Left cardiac atrium (tissue), 4 donors: Measurements from ENCODE around the gene NTM. TPM values are rescaled to one million over a fixed set of nuclear protein-coding genes. Genes with fewer than 3 reads are reported as not detected.

ENCODE experiments used
- ATAC-seq, 2 donors: fragments of 200-7000 bp; cut with Tn5 transposase; one replicate each; pipeline ENCODE4 v1.9.1; 2020; ENCODE audit warnings: mild to moderate bottlenecking in 2 of 2, moderate library complexity in 2 of 2
- DNase-seq: peaks from one replicate; pipeline ENCODE4 v3.0.0-alpha.2; 2020
- intact Hi-C, 2 donors: fragments of 100-400 bp; cut with DNase I; formaldehyde crosslinking; loops; one replicate each; pipeline versions ENCODE4 v1.14.1 to v1.15.1; 2022 to 2023
- total RNA-seq, 2 donors: library from RNA; stranded (reverse); fragmentation: NEBNext Ultra II Directional; extraction: Animal tissue kit (Norgen Biotek cat#: 25700); gene quantifications; one replicate each; pipeline ENCODE4 v1.2.1, GENCODE V29; 2021
- donor health status: DM: no; HTN: yes; CAD: no.
- donor health status: DM: no; HTN: yes; CAD: no; lungs with severe emphysema.
- donor health status: DM: yes; HTN: yes; CAD: no.
- donor health status: Dilated cardiomyopathy.

Gene NTM
- total RNA-seq, 2 donors from 2014 or later, result 21.5 to 37.4 TPM

DNA sequence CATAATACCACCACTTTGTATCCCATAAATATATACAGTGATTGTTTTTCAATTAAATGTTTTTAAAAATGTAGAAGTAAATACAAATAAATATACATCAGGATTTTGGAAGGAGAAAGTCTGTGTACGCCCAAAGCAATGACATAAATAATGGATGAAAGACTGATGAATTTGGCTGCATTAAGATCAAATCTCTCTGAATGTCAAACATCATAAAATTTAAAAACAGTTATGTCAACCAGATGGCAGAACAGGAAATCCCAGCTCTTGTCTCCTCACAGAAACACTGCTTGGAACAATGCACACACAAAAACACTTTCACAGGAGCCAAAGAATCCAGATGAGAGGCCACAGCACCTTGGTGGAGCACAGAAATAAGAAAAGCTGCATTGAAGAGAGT is 332.9 kb downstream of the NTM start:
- ATAC-seq (no peak), DNase-seq (no peak)
- intact Hi-C loops, result no loop called here

DNA sequence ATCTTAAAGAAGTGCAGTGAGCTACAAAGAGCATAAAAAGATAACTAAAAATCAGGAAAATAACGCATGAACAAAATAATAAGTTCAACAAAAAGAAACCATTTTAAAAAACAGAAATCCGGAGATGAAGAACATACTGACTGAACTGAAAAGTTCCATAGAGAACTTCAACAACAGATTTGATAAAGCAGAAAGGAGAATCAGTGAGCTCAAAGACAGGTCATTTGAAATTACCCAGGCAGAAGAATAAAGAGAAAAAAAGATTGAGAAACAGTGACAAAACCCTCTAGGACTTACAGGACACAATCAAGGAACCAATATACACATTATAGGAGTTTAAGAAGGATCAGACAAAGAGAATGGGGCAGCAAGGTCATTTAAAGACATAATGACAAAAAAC is 334.3 kb downstream of the NTM start:
- no peak for DNase-seq
- intact Hi-C loops, result no loop called here
- no peak for ATAC-seq

DNA sequence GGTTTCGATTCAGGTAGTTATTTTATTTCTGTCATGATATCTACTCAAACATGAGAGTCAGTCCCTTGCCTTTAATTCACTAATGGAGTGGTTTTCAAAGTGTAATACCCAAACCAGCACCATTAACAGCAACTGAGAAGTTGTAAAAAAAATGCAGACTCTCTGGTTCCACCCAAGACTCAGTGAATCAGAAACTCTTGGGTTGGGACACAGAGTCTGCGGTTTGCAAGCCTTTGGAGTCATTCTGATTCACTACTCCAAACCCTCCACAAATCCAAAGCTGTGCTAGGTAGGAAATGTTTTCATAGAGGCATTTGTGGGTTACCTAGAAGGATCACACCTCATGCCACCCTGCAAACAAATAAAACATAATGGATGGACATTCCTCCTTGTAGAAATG is 340.1 kb downstream of the NTM start:
- no peak for DNase-seq
- ATAC-seq, result no peak
- intact Hi-C loops, result no loop called here

DNA sequence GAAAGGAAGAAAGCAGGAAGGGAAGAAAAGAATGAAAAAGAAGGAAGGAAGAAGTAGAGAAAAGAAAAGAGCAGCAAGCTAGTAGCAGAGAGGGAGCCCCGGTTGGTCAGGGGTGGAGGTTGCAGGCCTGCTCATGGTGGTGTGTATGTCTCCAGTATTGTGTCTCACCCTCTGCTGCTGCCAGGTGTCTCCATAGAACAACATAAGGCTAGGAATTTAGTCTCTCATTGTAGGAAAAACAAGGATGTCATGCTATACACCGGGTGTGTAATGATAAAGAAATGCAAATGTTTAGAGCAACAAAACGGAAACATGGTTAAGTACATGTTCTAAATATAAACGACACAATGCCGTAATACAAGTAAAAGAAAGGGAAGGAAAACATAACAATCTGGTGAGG is 342.5 kb downstream of the NTM start:
- intact Hi-C loops, result no loop called here
- no peak for DNase-seq
- no peak for ATAC-seq

DNA sequence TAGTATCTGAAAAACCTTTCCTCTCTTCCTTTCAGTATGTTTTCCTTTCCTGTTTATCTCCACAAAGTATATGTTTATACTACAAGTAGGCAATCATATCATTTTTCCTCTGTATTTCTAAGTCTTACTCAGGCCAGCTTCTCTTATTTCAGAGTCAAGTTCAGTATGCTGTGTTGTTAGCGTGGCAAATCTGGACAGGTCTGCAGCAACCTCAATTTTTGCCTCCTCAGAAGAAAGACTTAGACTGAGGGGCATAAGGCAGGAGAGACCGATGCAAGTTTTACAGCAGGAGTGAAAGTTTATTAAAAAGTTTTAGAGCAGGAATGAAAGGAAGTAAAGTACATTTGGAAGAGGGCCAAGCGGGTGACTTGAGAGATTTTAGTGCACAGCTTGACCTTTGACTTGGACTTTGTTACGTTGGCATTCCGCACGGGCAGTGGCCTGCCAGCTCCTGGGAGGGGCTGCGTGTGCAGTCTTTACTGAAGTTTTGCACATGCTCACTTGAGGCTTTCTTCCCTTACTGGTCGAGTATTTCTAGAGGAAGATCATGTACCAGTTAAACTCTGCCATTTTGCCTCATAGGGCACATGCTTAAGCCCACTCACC is 343.2 kb downstream of the NTM start:
- intact Hi-C loops, result no loop called here
- no peak for DNase-seq
- ATAC-seq, result no peak

DNA sequence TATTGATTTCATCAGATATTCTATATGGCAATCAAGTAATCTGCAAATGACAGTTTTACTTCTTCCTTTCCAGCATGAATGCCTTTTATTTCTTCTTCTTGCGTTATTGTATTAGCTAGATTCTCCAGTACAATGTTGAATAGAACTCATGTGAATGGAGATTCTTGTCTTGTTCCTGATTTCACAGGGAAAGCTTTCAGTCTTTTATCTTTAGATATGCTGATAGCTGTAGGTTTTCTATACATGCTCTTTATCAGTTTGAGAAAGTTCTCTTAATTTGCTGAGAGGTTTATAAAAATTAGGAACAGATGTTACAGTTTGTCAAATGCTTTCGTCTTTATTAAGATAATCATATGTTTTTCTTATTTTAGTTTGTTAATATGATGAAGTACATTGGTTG is 347.2 kb downstream of the NTM start:
- DNase-seq (no peak), ATAC-seq (no peak)
- intact Hi-C loops, result no loop called here

DNA sequence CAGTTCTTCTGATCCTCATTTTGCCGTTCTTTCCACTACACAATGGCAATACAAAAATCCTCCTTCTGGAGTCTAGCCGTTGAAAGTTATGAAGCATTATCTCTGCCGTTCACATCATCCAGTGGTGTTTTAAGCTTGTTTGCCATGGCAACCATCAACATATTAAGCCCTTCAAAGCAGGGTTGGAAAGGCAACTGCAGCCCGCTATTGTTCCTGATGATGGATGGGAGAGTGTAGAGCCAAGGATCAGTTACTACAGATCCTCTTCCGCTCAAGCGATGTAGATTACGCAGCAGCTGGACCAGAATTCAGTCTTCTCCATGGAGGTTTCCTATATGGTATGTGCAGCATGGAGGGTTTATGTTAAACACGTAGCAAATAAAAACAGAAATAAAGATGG is 352.7 kb downstream of the NTM start:
- ATAC-seq (no peak), DNase-seq (no peak)
- intact Hi-C loops, result no loop called here

DNA sequence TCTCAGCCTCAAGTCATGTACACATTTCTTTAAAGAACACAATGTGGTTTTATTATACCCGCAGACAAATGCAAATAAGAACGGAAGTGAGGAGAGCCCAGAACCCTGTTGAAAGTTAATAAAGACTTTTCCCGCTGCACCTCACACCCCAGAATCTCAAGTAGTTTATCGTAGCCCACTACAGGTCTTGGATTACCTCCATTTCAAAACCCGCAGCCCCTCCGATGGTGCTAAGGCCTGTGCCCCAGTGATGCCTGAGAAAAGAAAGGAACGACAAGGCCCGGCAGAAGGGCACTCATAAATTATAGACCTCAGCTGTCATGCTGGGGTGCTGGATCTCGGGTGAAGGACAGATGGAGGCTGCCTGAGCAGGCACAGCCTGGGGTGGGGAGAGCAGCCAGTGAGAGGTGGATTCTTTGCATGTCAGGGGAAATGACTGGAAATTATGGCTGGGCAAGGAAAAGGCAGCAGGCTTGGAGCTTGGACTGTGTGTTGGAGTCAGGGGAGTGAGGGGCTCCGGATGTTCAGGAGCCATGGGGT is 354.1 kb downstream of the NTM start:
- ATAC-seq, result no peak
- DNase-seq, result no peak
- intact Hi-C loops, result no loop called here

DNA sequence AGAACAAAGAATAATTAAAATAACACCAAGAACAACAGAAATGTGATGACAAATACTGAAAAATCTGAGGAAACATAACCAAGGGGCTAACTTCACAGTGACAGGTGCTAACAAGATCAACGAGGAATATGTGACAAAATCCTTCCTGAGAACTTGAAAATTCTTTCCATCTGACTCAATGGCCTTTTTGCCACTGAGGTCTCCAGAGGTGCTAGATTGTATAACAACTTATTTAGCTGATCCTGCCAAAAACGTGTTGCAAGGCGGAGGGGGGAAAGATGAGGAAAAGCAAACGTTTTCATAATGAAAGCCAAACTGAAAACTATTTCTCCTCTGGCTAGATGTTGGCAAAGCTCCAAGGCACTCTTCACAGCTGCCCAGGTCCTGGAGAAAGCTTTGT is 364.5 kb downstream of the NTM start:
- intact Hi-C loops, result no loop called here

DNA sequence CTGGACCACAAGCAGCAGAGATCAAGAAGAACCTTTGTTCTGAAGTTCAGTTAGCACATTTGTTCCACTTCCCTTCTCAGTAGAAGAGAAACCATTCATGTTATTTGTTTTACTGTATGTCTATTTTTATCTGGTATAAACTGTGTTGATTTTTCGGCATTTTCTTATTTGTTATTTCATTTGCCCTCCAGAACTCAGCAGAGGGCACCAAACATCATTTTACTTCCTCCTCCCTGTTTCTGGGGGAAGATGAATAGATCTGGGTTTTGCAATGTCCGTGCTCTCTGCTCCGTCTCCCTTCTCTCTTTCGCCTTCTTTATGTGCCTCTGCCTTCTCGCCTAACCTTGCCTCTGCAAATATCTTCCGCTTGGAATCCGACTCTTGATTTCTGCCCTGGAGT is 366.9 kb downstream of the NTM start:
- ATAC-seq, result no peak
- no peak for DNase-seq
- intact Hi-C loops, result no loop called here

More for the DNA sequence above, 364.5 kb downstream of the NTM start:
- ATAC-seq, result no peak
- DNase-seq, result no peak

DNA sequence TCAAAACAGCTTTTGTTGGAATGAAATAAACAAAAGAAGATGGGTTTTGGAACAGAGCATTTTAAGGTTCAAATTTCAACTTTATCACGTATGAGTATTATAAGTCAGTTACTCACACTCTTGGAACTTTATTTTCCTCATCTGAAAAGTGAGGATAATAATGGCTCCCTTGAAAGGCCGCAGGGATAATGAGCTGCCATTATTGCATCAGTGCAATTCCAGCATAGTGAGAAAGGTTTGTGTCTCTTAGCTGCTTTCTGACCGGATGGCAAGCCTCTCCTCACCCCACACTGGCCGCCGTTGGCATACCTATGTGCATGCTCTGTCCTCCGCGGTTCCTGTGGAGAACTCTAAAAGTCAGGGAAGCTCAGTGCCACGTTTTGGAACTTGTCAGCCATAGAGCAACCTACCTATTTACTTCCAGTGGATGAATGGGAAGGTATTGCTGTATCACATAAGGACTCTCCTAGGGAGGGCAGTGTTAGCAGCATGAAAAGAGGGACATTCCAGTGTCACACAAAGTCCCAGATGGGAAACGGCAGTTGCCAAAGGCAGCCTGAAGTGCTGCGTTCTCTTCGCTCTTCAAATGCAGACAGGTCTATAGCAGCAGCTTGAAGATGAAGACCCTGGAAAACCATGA is 368.9 kb downstream of the NTM start:
- ATAC-seq, result no peak
- intact Hi-C loops, result no loop called here

DNA sequence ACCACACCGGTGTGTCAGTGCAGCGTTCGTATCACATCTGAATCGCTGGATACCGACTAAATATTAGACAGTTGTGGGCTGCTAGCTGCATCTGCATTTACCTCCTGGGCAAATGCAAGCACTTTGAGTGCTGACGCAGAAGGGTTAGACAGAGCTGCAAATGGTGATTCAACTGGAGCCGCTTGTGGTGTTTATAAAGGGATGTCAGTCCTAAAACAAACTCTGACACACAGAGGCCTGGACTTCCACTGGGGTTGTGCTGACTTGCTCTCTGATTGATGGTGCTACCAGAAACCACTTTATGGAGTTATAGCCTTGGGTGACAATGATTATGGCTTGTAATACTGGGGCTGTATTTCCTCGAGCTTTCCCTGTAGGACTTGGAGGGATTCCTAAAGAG is 374.4 kb downstream of the NTM start:
- DNase-seq, result no peak
- intact Hi-C loops, result loop anchor here in 1 of 2 donors (10.0 kb wide), 1 partner anchor 280 kb away; no protein-coding TSS in a partner anchor

More for the DNA sequence above, 368.9 kb downstream of the NTM start:
- no peak for DNase-seq

DNA sequence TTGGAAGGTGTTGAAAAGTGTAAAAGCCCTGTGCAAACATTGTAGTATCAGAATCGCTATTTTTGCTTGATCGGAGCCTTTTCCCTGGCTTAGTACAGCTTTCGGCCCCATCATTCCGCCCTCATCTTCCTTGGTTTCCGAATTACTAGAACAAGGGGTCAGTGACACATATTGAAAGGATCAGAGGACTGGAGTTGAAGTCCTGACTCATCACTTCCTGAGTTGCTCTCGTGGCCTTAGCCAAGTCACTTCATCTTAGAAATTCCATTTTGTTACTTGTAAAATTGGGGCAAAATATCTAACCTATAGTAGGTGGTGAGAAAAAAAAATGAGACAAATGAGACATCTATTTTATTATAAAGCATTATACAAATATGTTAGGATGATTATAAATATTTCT is 375.0 kb downstream of the NTM start:
- intact Hi-C loops, result loop anchor here in 1 of 2 donors (10.0 kb wide), 1 partner anchor 279 kb away; no protein-coding TSS in a partner anchor
- no peak for ATAC-seq
- no peak for DNase-seq

More for the DNA sequence above, 374.4 kb downstream of the NTM start:
- ATAC-seq, result no peak

DNA sequence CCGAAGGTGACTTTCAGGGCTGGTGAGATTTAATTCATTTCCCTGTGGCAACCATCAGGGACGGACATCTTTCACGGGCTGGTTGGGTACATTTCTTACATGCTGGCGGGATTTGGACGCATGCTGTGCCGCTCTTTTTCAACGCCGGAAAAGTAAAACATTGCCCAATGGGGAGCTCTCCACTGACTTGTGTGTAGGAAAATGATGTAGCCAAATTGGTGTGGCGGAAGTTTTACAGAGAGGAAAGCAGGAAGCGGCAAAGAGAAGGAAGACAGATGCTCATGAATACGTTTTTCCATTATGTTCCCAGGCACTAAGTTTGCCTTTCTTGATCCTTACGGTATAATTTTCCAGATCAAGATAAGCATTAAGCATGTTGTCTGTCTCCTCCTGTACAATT is 375.8 kb downstream of the NTM start:
- intact Hi-C loops, result loop anchor here in 1 of 2 donors (10.0 kb wide), 1 partner anchor 279 kb away; no protein-coding TSS in a partner anchor
- DNase-seq (no peak), ATAC-seq (no peak)

DNA sequence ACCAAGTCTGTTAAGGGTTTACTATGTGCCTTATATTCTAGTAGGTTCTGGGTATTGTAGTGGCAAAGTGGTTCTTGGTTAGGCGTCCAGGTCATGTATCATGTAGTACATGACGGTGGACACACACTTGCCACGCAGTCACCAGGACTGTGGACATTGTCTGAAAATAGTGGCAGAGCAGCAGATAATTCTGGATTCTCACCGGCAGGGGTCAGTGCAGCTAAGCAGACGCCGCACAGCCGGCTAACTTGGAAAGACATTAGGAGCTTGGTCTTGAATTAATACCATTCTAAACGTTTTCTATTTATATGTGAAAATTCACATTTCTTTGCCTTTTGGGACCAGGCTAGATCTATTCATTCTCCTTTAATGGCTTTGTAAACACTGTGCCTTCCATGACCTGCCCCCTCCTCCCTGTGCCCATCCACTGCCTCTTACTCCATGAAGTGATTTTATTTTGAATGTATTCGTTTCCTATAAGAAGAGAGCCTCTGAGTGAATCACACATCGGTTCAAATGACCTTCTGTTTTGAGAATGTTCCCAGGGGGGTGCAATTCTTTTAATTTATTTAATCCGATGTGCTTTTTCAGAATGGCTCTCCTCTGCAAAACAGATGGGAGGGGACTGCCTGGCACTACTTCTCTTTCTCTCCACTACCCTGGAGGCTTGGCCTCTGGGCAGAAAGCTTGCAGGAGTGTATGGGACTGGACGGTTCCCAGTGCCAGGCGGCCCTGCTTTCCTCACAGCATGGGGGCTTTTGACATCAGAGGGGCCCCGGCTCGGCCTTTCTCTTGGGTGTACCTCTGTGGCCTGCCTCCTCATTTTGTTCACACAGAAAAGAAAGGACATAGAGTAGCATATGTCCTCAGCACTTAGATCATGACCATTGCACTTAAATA is 378.0 kb downstream of the NTM start:
- DNase-seq, result peak; percentile 59
- peak; percentile 78 to 88 for ATAC-seq
- intact Hi-C loops, result loop anchor here in 1 of 2 donors (10.0 kb wide), 1 partner anchor 276 kb away; no protein-coding TSS in a partner anchor

DNA sequence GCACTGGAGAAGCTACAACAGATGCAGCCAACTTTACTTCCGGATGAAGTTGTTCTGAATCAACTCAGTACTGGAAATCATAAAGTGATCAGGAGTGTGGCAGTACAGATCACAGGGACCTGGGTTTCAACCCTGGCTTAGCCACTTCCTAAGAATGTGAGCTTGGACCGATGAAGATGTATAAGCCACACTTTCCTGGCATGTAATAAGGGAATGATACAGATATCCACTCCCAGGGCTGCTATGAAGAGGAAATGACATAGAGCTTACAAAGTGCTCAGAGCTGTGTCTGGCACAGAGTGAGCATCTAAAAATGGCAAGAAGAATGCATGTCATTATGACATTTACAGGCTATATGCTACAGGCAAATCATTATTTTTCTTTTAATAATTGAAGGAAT is 378.7 kb downstream of the NTM start:
- intact Hi-C loops, result loop anchor here in 1 of 2 donors (10.0 kb wide), 1 partner anchor 276 kb away; no protein-coding TSS in a partner anchor
- peak in 1 of 2 donors; percentile 52 for ATAC-seq
- DNase-seq, result no peak

DNA sequence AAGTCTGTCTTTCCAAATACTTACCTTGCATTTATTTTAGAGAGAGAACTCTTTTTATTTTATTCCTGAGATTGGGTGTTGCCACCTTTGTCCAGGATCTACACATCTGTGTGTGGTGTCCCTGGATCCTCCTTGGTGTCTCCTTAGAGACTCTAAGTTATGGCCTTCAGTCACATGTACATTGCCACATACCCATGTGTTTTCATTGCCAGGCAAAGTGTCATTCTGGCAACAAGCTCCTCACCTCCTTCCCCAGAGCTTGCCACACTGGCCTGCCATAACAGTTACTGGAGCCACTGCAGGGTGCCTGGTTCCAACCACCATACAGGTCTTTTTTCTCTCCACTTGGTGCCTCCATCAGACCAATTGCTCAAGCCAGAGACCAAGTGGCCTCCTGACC is 379.7 kb downstream of the NTM start:
- ATAC-seq (no peak), DNase-seq (no peak)
- intact Hi-C loops, result no loop called here

DNA sequence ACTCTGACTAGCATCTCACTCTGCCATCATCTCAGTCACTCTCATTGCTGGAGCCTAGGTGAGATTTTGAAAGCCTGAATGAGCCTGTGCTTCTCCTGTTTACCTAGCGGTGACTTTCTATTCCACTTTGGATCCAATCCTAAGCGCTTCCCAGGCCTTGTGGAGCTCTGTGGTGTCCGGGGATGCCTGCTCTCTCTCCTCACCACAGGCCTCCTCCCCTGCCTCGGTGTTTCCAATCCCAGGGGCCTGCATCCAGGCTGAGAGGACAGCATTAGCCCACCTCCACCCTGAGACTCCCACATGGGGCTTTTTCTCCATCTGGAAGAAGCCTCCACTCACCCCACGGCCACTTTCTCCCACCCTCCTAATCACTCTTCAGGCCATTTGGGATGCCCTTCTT is 380.3 kb downstream of the NTM start:
- no peak for DNase-seq
- intact Hi-C loops, result no loop called here
- ATAC-seq, result no peak

DNA sequence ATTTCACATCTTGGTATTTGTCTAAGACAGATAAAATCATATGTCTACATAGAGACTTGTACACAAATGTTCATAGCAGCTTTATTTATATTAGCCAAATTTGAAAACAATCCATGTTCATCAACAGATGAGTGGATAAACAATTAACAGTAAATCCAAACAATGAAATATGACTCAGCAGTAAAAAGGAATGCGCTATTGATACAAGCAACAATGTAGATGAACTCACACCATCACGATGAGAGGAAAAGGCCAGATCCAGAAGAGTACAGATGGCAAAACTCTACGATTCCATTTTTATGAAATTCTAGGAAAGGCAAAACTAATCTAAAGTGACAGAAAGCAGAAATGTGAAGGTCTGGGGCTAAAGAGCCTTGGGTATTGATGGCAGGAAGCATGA is 384.3 kb downstream of the NTM start:
- no peak for DNase-seq
- ATAC-seq, result no peak
- intact Hi-C loops, result no loop called here
